ENCODE results near the gene THRA. TPM values are rescaled to one million over a fixed set of nuclear protein-coding genes. Genes with fewer than 3 reads are reported as not detected.

The THRA gene
- total RNA-seq, 1 experiment from 2014 or later, result 29.3 TPM

GRCh38 chr17:40067710-40068109 is 4.9 kb downstream of the THRA start:
- intact Hi-C loops (cut with micrococcal nuclease; ENCODE audit: unreplicated experiment), result no loop called here
- Mint-ChIP-seq H3K27ac (ENCODE audit: unreplicated experiment) (peak overlapping the region; percentile 15), H3K36me3 (ENCODE audit: insufficient read depth, unreplicated experiment) (peaks cover 8% of the 10 kb centered on the region), H3K27me3 (ENCODE audit: insufficient read depth, unreplicated experiment) (no peaks in the 10 kb centered on the region), H3K9me3 (ENCODE audit: unreplicated experiment) (no peaks in the 10 kb centered on the region), H3K4me3 (ENCODE audit: unreplicated experiment) (no peak overlapping the region), H3K4me1 (ENCODE audit: low read depth, unreplicated experiment) (peaks cover 49% of the 10 kb centered on the region)
- no peak for DNase-seq
- BruUV-seq (replicated peaks), result no TSS peak
- ChIA-PET CTCF (interaction anchor here (1.0 kb wide), 1 partner anchor 151 kb away, joined by 3 read pairs; no protein-coding TSS in a partner anchor), POLR2A (no interaction called here)
- Histone ChIP-seq H3K36me3 (ENCODE audit: control insufficient read depth, insufficient read depth, low read length) (no peaks in the 10 kb centered on the region), H3K4me3 (ENCODE audit: low read depth, low read length) (no peak overlapping the region), H3K9me3 (no peaks in the 10 kb centered on the region), H3K4me1 (peaks cover 68% of the 10 kb centered on the region), H3K27me3 (replicated peaks; ENCODE audit: control insufficient read depth, insufficient read depth, low read length) (no peaks in the 10 kb centered on the region)
- TF ChIP-seq, protein P1, sequence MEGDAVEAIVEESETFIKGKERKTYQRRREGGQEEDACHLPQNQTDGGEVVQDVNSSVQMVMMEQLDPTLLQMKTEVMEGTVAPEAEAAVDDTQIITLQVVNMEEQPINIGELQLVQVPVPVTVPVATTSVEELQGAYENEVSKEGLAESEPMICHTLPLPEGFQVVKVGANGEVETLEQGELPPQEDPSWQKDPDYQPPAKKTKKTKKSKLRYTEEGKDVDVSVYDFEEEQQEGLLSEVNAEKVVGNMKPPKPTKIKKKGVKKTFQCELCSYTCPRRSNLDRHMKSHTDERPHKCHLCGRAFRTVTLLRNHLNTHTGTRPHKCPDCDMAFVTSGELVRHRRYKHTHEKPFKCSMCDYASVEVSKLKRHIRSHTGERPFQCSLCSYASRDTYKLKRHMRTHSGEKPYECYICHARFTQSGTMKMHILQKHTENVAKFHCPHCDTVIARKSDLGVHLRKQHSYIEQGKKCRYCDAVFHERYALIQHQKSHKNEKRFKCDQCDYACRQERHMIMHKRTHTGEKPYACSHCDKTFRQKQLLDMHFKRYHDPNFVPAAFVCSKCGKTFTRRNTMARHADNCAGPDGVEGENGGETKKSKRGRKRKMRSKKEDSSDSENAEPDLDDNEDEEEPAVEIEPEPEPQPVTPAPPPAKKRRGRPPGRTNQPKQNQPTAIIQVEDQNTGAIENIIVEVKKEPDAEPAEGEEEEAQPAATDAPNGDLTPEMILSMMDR (IDR thresholded peaks at IDR 0.05; ENCODE audit: insufficient read depth in 1 of 2, low read depth in 1 of 2, low read length in 1 of 2, severe bottlenecking in 1 of 2, unreplicated experiment in 1 of 2), result no peak

- H3K4me3 Mint-ChIP-seq (ENCODE audit: unreplicated experiment), result no peak overlapping the region
- H3K36me3 Mint-ChIP-seq (ENCODE audit: insufficient read depth, unreplicated experiment), result peaks cover 8% of the 10 kb centered on the region
- DNase-seq, result no peak
- peaks cover 54% of the 10 kb centered on the region for H3K4me1 Mint-ChIP-seq (ENCODE audit: low read depth, unreplicated experiment)
- no peaks in the 10 kb centered on the region for H3K9me3 Mint-ChIP-seq (ENCODE audit: unreplicated experiment)
- no peaks in the 10 kb centered on the region for H3K27me3 ChIP-seq (replicated peaks; ENCODE audit: control insufficient read depth, insufficient read depth, low read length)
- intact Hi-C loops (cut with micrococcal nuclease; ENCODE audit: unreplicated experiment), result no loop called here
- peaks cover 72% of the 10 kb centered on the region for H3K4me1 ChIP-seq
- TF ChIP-seq, protein P1 (IDR thresholded peaks at IDR 0.05; ENCODE audit: insufficient read depth in 1 of 2, low read depth in 1 of 2, low read length in 1 of 2, severe bottlenecking in 1 of 2, unreplicated experiment in 1 of 2), result no peak
- no peaks in the 10 kb centered on the region for H3K27me3 Mint-ChIP-seq (ENCODE audit: insufficient read depth, unreplicated experiment)
- H3K4me3 ChIP-seq (ENCODE audit: low read depth, low read length), result no peak overlapping the region
- H3K36me3 ChIP-seq (ENCODE audit: control insufficient read depth, insufficient read depth, low read length), result no peaks in the 10 kb centered on the region
- no TSS peak for BruUV-seq (replicated peaks)
- no peaks in the 10 kb centered on the region for H3K9me3 ChIP-seq
- peak overlapping the region; percentile 15 for H3K27ac Mint-ChIP-seq (ENCODE audit: unreplicated experiment)
- CTCF ChIA-PET, result no interaction called here
- POLR2A ChIA-PET, result no interaction called here
Observed at GRCh38 chr17:40068129-40068581, 5.4 kb downstream of the THRA start.

DNA sequence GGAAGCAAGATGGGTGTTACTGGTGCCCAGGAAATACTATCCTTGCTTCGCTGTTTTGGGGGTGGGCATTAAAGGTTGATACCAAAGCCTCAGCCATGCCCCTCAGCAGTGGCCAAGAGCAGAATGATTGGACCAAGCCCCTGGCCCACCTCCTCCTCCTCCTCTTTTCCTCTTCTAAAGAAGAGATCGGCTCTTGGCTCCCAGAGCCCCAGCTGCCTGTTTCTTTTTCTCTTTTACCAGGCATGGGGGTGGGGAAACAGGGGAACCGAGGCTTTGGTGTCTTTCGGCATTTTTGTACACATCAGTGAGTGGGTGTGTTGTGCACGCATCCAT is 5.8 kb downstream of the THRA start:
- Histone ChIP-seq H3K9me3 (no peaks in the 10 kb centered on the region), H3K4me3 (ENCODE audit: low read depth, low read length) (no peak overlapping the region), H3K36me3 (ENCODE audit: control insufficient read depth, insufficient read depth, low read length) (no peaks in the 10 kb centered on the region), H3K4me1 (peaks cover 76% of the 10 kb centered on the region), H3K27me3 (replicated peaks; ENCODE audit: control insufficient read depth, insufficient read depth, low read length) (no peaks in the 10 kb centered on the region)
- peaks cover 58% of the 10 kb centered on the region for H3K4me1 Mint-ChIP-seq (ENCODE audit: low read depth, unreplicated experiment)
- TF ChIP-seq, protein P1 (IDR thresholded peaks at IDR 0.05; ENCODE audit: insufficient read depth in 1 of 2, low read depth in 1 of 2, low read length in 1 of 2, severe bottlenecking in 1 of 2, unreplicated experiment in 1 of 2), result no peak
- H3K27me3 Mint-ChIP-seq (ENCODE audit: insufficient read depth, unreplicated experiment), result no peaks in the 10 kb centered on the region
- H3K4me3 Mint-ChIP-seq (ENCODE audit: unreplicated experiment), result no peak overlapping the region
- ChIA-PET CTCF (no interaction called here), POLR2A (no interaction called here)
- no peak for DNase-seq
- BruUV-seq (replicated peaks), result no TSS peak
- H3K36me3 Mint-ChIP-seq (ENCODE audit: insufficient read depth, unreplicated experiment), result peaks cover 7% of the 10 kb centered on the region
- intact Hi-C loops (cut with micrococcal nuclease; ENCODE audit: unreplicated experiment), result no loop called here
- no peaks in the 10 kb centered on the region for H3K9me3 Mint-ChIP-seq (ENCODE audit: unreplicated experiment)
- H3K27ac Mint-ChIP-seq (ENCODE audit: unreplicated experiment), result no peak overlapping the region

Data from Caco-2 (cell line).